ENCODE measurements around the gene RCC1. TPM values are rescaled to one million over a fixed set of nuclear protein-coding genes. Genes with fewer than 3 reads are reported as not detected.
"Not testable (repeated sequence)": the region's sequence is repeated elsewhere in the genome, so short reads cannot be mapped to it uniquely, and the experiment has no call there.

Gene RCC1
- total and polyA plus RNA-seq, 2 experiments from 2014 or later = 36.9 to 97.4 TPM

DNA sequence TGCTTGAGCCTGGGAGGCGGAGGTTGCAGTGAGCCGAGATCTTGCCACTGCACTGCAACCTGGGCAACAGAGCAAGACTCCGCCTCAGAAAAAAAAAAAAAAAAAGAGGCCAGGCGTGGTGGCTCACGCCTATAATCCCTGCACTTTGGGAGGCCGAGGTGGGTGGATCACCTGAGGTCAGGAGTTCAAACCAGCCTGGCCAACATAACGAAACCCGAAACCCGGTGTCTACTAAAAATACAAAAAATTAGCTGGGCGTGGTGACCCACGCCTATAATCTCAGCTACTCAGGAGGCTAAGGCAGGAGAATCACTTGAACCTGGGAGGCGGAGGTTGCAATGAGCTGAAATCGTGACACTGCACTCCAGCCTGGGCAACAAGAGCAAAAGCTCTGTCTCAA lies 26.3 kb upstream of the RCC1 start:
- not testable (repeated sequence) for H3K27ac Mint-ChIP-seq
- H3K36me3 Mint-ChIP-seq (ENCODE audit: low read depth) = peaks cover 55% of the 10 kb centered on the region

DNA sequence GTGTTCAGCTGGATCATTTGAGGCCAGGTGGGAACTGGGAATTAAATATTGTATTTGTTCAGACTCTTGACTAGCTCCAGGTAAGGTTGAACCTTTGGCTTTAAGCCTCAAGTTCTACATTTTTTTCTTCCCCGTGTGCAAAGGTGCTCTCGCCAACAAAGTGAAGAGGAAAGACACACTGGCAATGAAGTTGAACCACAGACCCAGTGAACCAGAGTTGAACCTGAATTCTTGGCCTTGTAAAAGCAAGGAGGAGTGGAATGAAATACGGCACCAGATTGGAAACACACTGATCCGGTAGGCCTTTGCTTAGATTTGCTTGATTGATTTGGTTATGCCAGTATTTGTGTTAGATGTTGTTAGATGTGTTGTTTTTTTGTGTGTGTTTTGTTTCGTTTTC lies 25.5 kb upstream of the RCC1 start:
- ATAC-seq = no peak
- Mint-ChIP-seq H3K36me3 (ENCODE audit: low read depth) (peaks cover 59% of the 10 kb centered on the region), H3K27ac (no peak overlapping the region; the same call in 1 of the 2 replicates), H3K9me3 (no peaks in the 10 kb centered on the region), H3K27me3 (ENCODE audit: insufficient read depth, low read depth, poor library complexity) (peaks cover 8% of the 10 kb centered on the region), H3K4me3 (no peak overlapping the region), H3K4me1 (no peaks in the 10 kb centered on the region)
- no peaks in the 10 kb centered on the region for H4K20me1 ChIP-seq (replicated peaks; ENCODE audit: insufficient read depth)
- TF ChIP-seq POLR2AphosphoS5 (IDR thresholded peaks at IDR 0.05; ENCODE audit: low read depth) = no peak
- TF ChIP-seq ZNF114 (CRISPR knock-in tag; IDR thresholded peaks at IDR 0.05) = no peak
- no peak overlapping the region for H3K4me3 ChIP-seq
- H3K27me3 ChIP-seq (ENCODE audit: insufficient read depth) = no peaks in the 10 kb centered on the region
- no peaks in the 10 kb centered on the region for H3K9me2 ChIP-seq (ENCODE audit: insufficient read depth)
- no peak overlapping the region for H2AFZ ChIP-seq
- H3K36me3 ChIP-seq (ENCODE audit: insufficient read depth) = peaks cover 30% of the 10 kb centered on the region
- no peaks in the 10 kb centered on the region for H3K4me1 ChIP-seq (ENCODE audit: insufficient read depth)
- H3K27ac ChIP-seq (ENCODE audit: low read depth) = no peak overlapping the region
- no peak overlapping the region for H3K4me2 ChIP-seq
- H3F3A ChIP-seq (replicated peaks; ENCODE audit: low read depth) = peaks cover 12% of the 10 kb centered on the region
- no peaks in the 10 kb centered on the region for H3K79me2 ChIP-seq (replicated peaks; ENCODE audit: insufficient read depth)
- DNase-seq (ENCODE audit: low spot score) = no peak

More for the DNA sequence above, 26.3 kb upstream of the RCC1 start:
- not testable (repeated sequence) for H3K27ac ChIP-seq (ENCODE audit: low read depth); H3K9me3 Mint-ChIP-seq; DNase-seq (ENCODE audit: low spot score); H3K9me2 ChIP-seq (ENCODE audit: insufficient read depth); H3K27me3 ChIP-seq (ENCODE audit: insufficient read depth); H4K20me1 ChIP-seq (replicated peaks; ENCODE audit: insufficient read depth); H2AFZ ChIP-seq; H3K4me3 Mint-ChIP-seq; H3K27me3 Mint-ChIP-seq (ENCODE audit: insufficient read depth, low read depth, poor library complexity); H3K79me2 ChIP-seq (replicated peaks; ENCODE audit: insufficient read depth); H3K4me1 Mint-ChIP-seq; H3K4me1 ChIP-seq (ENCODE audit: insufficient read depth); H3K4me2 ChIP-seq; ATAC-seq; H3K4me3 ChIP-seq
- H3K36me3 ChIP-seq (ENCODE audit: insufficient read depth) = peaks cover 34% of the 10 kb centered on the region
- H3F3A ChIP-seq (replicated peaks; ENCODE audit: low read depth) = peaks cover 12% of the 10 kb centered on the region

DNA sequence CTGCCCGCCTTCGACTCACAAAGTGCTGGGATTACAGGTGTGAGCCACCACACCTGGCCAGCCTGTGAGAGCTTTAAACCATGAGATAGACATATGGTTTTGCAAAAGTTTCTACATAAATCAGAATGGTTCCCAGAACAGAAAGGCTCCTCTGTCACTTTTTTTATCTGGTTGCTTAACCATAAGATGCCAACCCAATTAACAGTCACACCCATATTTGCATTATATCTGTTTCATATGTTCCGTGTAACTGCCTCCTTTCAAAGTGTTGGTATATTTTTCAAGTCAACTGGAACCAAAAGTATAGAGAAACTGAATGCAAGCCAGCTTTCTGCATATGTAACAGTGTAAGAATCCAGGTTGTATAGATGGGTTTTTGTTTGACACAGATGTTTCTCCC lies 23.7 kb upstream of the RCC1 start:
- peaks cover 55% of the 10 kb centered on the region for H3K36me3 Mint-ChIP-seq (ENCODE audit: low read depth)
- Histone ChIP-seq H3K36me3 (ENCODE audit: insufficient read depth) (peaks cover 24% of the 10 kb centered on the region), H4K20me1 (replicated peaks; ENCODE audit: insufficient read depth) (peaks cover 4% of the 10 kb centered on the region; the same call in 1 of the 2 replicates), H3K27ac (ENCODE audit: low read depth) (no peak overlapping the region), H3K4me1 (ENCODE audit: insufficient read depth) (no peaks in the 10 kb centered on the region), H3F3A (replicated peaks; ENCODE audit: low read depth) (peaks cover 20% of the 10 kb centered on the region), H2AFZ (no peak overlapping the region), H3K27me3 (ENCODE audit: insufficient read depth) (no peaks in the 10 kb centered on the region), H3K4me3 (no peak overlapping the region), H3K4me2 (no peak overlapping the region), H3K79me2 (replicated peaks; ENCODE audit: insufficient read depth) (no peaks in the 10 kb centered on the region), H3K9me2 (ENCODE audit: insufficient read depth) (no peaks in the 10 kb centered on the region)
- H3K4me1 Mint-ChIP-seq = no peaks in the 10 kb centered on the region
- H3K9me3 Mint-ChIP-seq = no peaks in the 10 kb centered on the region
- H3K27me3 Mint-ChIP-seq (ENCODE audit: insufficient read depth, low read depth, poor library complexity) = peaks cover 10% of the 10 kb centered on the region
- H3K4me3 Mint-ChIP-seq = no peak overlapping the region
- no peak for DNase-seq (ENCODE audit: low spot score)
- no peak for ATAC-seq
- TF ChIP-seq ZNF331 (CRISPR knock-in tag; IDR thresholded peaks at IDR 0.05; ENCODE audit: low read depth) (no peak), CREB1 (CRISPR knock-in tag; IDR thresholded peaks at IDR 0.05; ENCODE audit: low read depth) (no peak), CTCF (conservative IDR thresholded peaks at IDR 0.05; ENCODE audit: low read depth in 2 of 2) (no peak), EZH2phosphoT487 (IDR thresholded peaks at IDR 0.05; ENCODE audit: unreplicated experiment) (no peak), POLR2AphosphoS5 (IDR thresholded peaks at IDR 0.05; ENCODE audit: low read depth) (no peak), NANOG (IDR thresholded peaks at IDR 0.05; ENCODE audit: borderline replicate concordance) (no peak), STAT1 (IDR thresholded peaks at IDR 0.05; ENCODE audit: unreplicated experiment) (no peak), JUNB (IDR thresholded peaks at IDR 0.05; ENCODE audit: unreplicated experiment) (no peak), ZNF462 (CRISPR knock-in tag; IDR thresholded peaks at IDR 0.05) (no peak)
- H3K27ac Mint-ChIP-seq = no peak overlapping the region

All from GM23338 (cell line).